C4-2B (cell line): ENCODE measurements around the gene TEX12.
"Not testable (repeated sequence)": the region's sequence is repeated elsewhere in the genome, so short reads cannot be mapped to it uniquely, and the experiment has no call there.

Experiments
- H3K27ac ChIP-seq: fragments of 450-650 bp; 2 replicates; pipeline ENCODE4 v1.5.1; 2017
- CTCF ChIP-seq: fragments of 450-650 bp; conservative IDR thresholded peaks from 2 replicates; pipeline ENCODE4 v1.5.1; 2017; ENCODE audit warnings: mild to moderate bottlenecking
- ZFX ChIP-seq: fragments of 450-650 bp; IDR thresholded peaks from 2 replicates; pipeline ENCODE4 v1.6.1; 2017

TEX12 gene

GRCh38 chr11:112196519-112197087, 29.4 kb downstream of the TEX12 start:
- TF ChIP-seq CTCF (no peak), ZFX (no peak)
- no peak overlapping the region for H3K27ac ChIP-seq

GRCh38 chr11:112199101-112199500, 31.9 kb downstream of the TEX12 start:
- H3K27ac ChIP-seq: not testable (repeated sequence)

GRCh38 chr11:112200252-112200651, 33.1 kb downstream of the TEX12 start:
- no peak overlapping the region for H3K27ac ChIP-seq

GRCh38 chr11:112206071-112206470, 38.9 kb downstream of the TEX12 start:
- TF ChIP-seq CTCF: no peak
- no peak for TF ChIP-seq ZFX
- no peak overlapping the region for H3K27ac ChIP-seq

More at GRCh38 chr11:112200252-112200651, 33.1 kb downstream of the TEX12 start:
- TF ChIP-seq CTCF (no peak), ZFX (no peak)

DNA sequence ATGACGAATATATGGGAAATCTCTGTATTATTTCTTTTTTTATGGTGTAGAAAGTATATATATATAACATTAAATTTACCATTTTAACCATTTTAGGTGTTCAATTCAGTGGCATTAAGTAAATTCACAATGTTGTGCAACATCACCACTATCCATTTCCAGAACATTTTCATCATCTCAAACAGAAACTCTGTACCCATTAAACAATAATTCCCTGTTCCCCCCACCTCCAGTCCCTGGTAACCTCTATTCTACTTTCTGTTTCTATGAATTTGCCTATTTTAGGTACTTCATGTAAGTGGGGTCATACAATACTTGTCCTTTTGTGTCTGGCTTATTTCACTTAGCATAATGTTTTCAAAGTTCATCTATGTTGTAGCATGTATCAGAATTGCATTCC, 43.7 kb downstream of the TEX12 start:
- TF ChIP-seq CTCF (no peak), ZFX (no peak)
- H3K27ac ChIP-seq: no peak overlapping the region

DNA sequence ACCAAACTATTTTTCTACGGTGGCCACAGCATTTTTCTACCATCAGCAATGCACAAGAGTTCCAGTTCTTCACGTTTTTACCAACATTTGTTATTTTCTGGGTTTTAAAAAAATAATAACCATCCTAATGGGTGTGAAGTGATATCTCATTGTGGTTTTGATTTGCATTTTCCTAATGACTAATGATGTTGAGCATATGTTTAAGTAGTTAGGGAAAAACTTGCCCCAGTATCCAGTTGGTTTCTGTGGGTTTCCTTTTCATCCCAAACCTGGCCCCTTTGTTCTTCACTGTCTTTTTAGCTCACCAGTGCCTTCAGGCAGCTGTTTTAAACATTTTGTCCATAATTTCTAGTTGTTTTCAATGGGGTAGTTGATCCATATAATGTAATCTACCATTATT, 44.4 kb downstream of the TEX12 start:
- no peak for TF ChIP-seq CTCF
- TF ChIP-seq ZFX: no peak
- H3K27ac ChIP-seq: no peak overlapping the region

GRCh38 chr11:112212290-112212689, 45.1 kb downstream of the TEX12 start:
- H3K27ac ChIP-seq: no peak overlapping the region
- TF ChIP-seq CTCF: no peak

- no peak overlapping the region for H3K27ac ChIP-seq
- no peak for TF ChIP-seq CTCF
- TF ChIP-seq ZFX: no peak
Measured at GRCh38 chr11:112212710-112213109, 45.5 kb downstream of the TEX12 start.
